ENCODE results near the gene SULT1C4.
"Not testable (repeated sequence)": the region's sequence is repeated elsewhere in the genome, so short reads cannot be mapped to it uniquely, and the experiment has no call there.

SULT1C4 gene

GRCh38 chr2:108377815-108378630 is at the start of gene SULT1C4:
Gene SULT1C4 (plus strand): TSS chr2:108377954. CDS start chr2:108378338, 384 bp downstream.
- DNase-seq (ENCODE audit: insufficient read length, low spot score) (no peak), FAIRE-seq (no peak)

GRCh38 chr2:108329771-108330170 is 48.0 kb upstream of the SULT1C4 start:
- DNase-seq (ENCODE audit: insufficient read length, low spot score) (no peak), FAIRE-seq (no peak)

GRCh38 chr2:108330979-108331378 is 46.8 kb upstream of the SULT1C4 start:
- DNase-seq (ENCODE audit: insufficient read length, low spot score) (no peak), FAIRE-seq (no peak)

- DNase-seq (ENCODE audit: insufficient read length, low spot score), result no peak
- no peak for FAIRE-seq
Observed at GRCh38 chr2:108345951-108346350, 31.8 kb upstream of the SULT1C4 start.

- no peak for FAIRE-seq
Observed at GRCh38 chr2:108346827-108347226, 30.9 kb upstream of the SULT1C4 start.

GRCh38 chr2:108347786-108348185 is 30.0 kb upstream of the SULT1C4 start:
- no peak for FAIRE-seq

More at GRCh38 chr2:108346827-108347226, 30.9 kb upstream of the SULT1C4 start:
- no peak for DNase-seq (ENCODE audit: insufficient read length, low spot score)

GRCh38 chr2:108348816-108349570 is 28.8 kb upstream of the SULT1C4 start:
- DNase-seq (ENCODE audit: insufficient read length, low spot score) (no peak), FAIRE-seq (no peak)

More at GRCh38 chr2:108347786-108348185, 30.0 kb upstream of the SULT1C4 start:
- no peak for DNase-seq (ENCODE audit: insufficient read length, low spot score)

GRCh38 chr2:108349571-108349928 is 28.2 kb upstream of the SULT1C4 start:
- FAIRE-seq (no peak), DNase-seq (ENCODE audit: insufficient read length, low spot score) (no peak)

- no peak for FAIRE-seq
- no peak for DNase-seq (ENCODE audit: insufficient read length, low spot score)
Observed at GRCh38 chr2:108351889-108352288, 25.9 kb upstream of the SULT1C4 start.

- DNase-seq (ENCODE audit: insufficient read length, low spot score), result no peak
- no peak for FAIRE-seq
Observed at GRCh38 chr2:108354136-108354535, 23.6 kb upstream of the SULT1C4 start.

- FAIRE-seq (no peak), DNase-seq (ENCODE audit: insufficient read length, low spot score) (no peak)
Observed at GRCh38 chr2:108355906-108356734, 21.6 kb upstream of the SULT1C4 start.

GRCh38 chr2:108359336-108359735 is 18.4 kb upstream of the SULT1C4 start:
- DNase-seq (ENCODE audit: insufficient read length, low spot score); FAIRE-seq: not testable (repeated sequence)

- FAIRE-seq, result no peak
Observed at GRCh38 chr2:108360776-108361468, 16.8 kb upstream of the SULT1C4 start.

GRCh38 chr2:108363024-108363907 is 14.5 kb upstream of the SULT1C4 start:
- no peak for DNase-seq (ENCODE audit: insufficient read length, low spot score)
- no peak for FAIRE-seq

More at GRCh38 chr2:108360776-108361468, 16.8 kb upstream of the SULT1C4 start:
- no peak for DNase-seq (ENCODE audit: insufficient read length, low spot score)

- FAIRE-seq (no peak), DNase-seq (ENCODE audit: insufficient read length, low spot score) (no peak)
Observed at GRCh38 chr2:108363908-108364225, 13.9 kb upstream of the SULT1C4 start.

- FAIRE-seq (no peak), DNase-seq (ENCODE audit: insufficient read length, low spot score) (no peak)
Observed at GRCh38 chr2:108364676-108365297, 13.0 kb upstream of the SULT1C4 start.

- FAIRE-seq, result no peak
- DNase-seq (ENCODE audit: insufficient read length, low spot score), result no peak
Observed at GRCh38 chr2:108365656-108366055, 12.1 kb upstream of the SULT1C4 start.

- DNase-seq (ENCODE audit: insufficient read length, low spot score) (no peak), FAIRE-seq (no peak)
Observed at GRCh38 chr2:108367014-108367413, 10.7 kb upstream of the SULT1C4 start.

- DNase-seq (ENCODE audit: insufficient read length, low spot score) (no peak), FAIRE-seq (no peak)
Observed at GRCh38 chr2:108367561-108368175, 10.1 kb upstream of the SULT1C4 start.

Data from HTR-8/SVneo (cell line).